SKM-1 (cell line): Measurements from ENCODE around the gene SPATA17.
A peak's percentile ranks its signal among the peaks of the same experiment; 100 is the strongest.
"Not testable (repeated sequence)": the region's sequence is repeated elsewhere in the genome, so short reads cannot be mapped to it uniquely, and the experiment has no call there.

Experiments
- DNase-seq: peaks from one replicate; lab custom pipeline; 2025; ENCODE audit not compliant: unreplicated experiment; lab: John Stamatoyannopoulos, UW

The SPATA17 gene

GRCh38 chr1:217674028-217674729, 43.0 kb downstream of the SPATA17 start:
- no peak for DNase-seq

GRCh38 chr1:217681806-217682205, 50.7 kb downstream of the SPATA17 start:
- no peak for DNase-seq

GRCh38 chr1:217687511-217687910, 56.4 kb downstream of the SPATA17 start:
- no peak for DNase-seq

- not testable (repeated sequence) for DNase-seq
These were observed 65.0 kb downstream of the SPATA17 start for GRCh38 chr1:217696140-217696539.

GRCh38 chr1:217703326-217703725, 72.2 kb downstream of the SPATA17 start:
- DNase-seq: no peak

- no peak for DNase-seq
These were observed 81.9 kb downstream of the SPATA17 start for GRCh38 chr1:217712925-217713597.

GRCh38 chr1:217715681-217716080, 84.5 kb downstream of the SPATA17 start:
- DNase-seq: no peak

GRCh38 chr1:217717959-217718358, 86.8 kb downstream of the SPATA17 start:
- DNase-seq: no peak

GRCh38 chr1:217718873-217719272, 87.7 kb downstream of the SPATA17 start:
- DNase-seq: no peak

GRCh38 chr1:217721692-217722091, 90.5 kb downstream of the SPATA17 start:
- no peak for DNase-seq

- DNase-seq: no peak
These were observed 103.8 kb downstream of the SPATA17 start for GRCh38 chr1:217734973-217735372.

GRCh38 chr1:217747156-217747769, 116.1 kb downstream of the SPATA17 start:
- DNase-seq: peak; percentile 60

- no peak for DNase-seq
These were observed 138.6 kb downstream of the SPATA17 start for GRCh38 chr1:217769768-217770167.

GRCh38 chr1:217770918-217771317, 139.8 kb downstream of the SPATA17 start:
- no peak for DNase-seq

- DNase-seq: no peak
These were observed 145.5 kb downstream of the SPATA17 start for GRCh38 chr1:217776693-217777092.

- DNase-seq: no peak
These were observed 149.9 kb downstream of the SPATA17 start for GRCh38 chr1:217781056-217781455.

GRCh38 chr1:217791091-217791490, 159.9 kb downstream of the SPATA17 start:
- no peak for DNase-seq

- DNase-seq: no peak
These were observed 174.6 kb downstream of the SPATA17 start for GRCh38 chr1:217805792-217806191.

GRCh38 chr1:217812175-217812574, 181.0 kb downstream of the SPATA17 start:
- no peak for DNase-seq

- no peak for DNase-seq
These were observed 181.9 kb downstream of the SPATA17 start for GRCh38 chr1:217813031-217813430.

- no peak for DNase-seq
These were observed 206.5 kb downstream of the SPATA17 start for GRCh38 chr1:217837691-217838090.

GRCh38 chr1:217839161-217839560, 208.0 kb downstream of the SPATA17 start:
- no peak for DNase-seq
